Spleen (tissue), 11 donors: ENCODE measurements around the gene SNAI1. TPM values are rescaled to one million over a fixed set of nuclear protein-coding genes. Genes with fewer than 3 reads are reported as not detected.
"Not testable (repeated sequence)": the region's sequence is repeated elsewhere in the genome, so short reads cannot be mapped to it uniquely, and the experiment has no call there.

Source experiments
- DNase-seq: peaks from one replicate; pipeline ENCODE4 v3.0.0-alpha.2; 2020
- H3K27ac ChIP-seq, 8 donors: fragments of 200-600 bp; sonication (generic) in 7 of 8; 1 replicate in 4 of 8; 2 replicates in 4 of 8; pipeline versions ENCODE4 v1.5.0 to v1.8.0; 2016 to 2021; ENCODE audit warnings: inconsistent platforms in 4 of 8, mild to moderate bottlenecking in 4 of 8, moderate library complexity in 1 of 8
- H3K27me3 ChIP-seq, 7 donors: fragments of 200-600 bp; sonication (generic) in 6 of 7; replicated peaks in 1 of 7; 1 replicate in 4 of 7; 2 replicates in 3 of 7; pipeline versions ENCODE4 v1.5.0 to v1.8.0; 2016 to 2021; ENCODE audit warnings: inconsistent platforms in 3 of 7, mild to moderate bottlenecking in 1 of 7
- H3K36me3 ChIP-seq, 6 donors: fragments of 200-600 bp; sonication (generic) in 5 of 6; 1 replicate in 4 of 6; 2 replicates in 2 of 6; pipeline versions ENCODE4 v1.5.0 to v1.8.0; 2016 to 2021; ENCODE audit warnings: inconsistent platforms in 2 of 6
- H3K4me1 ChIP-seq, 6 donors: fragments of 200-600 bp; sonication (generic) in 5 of 6; 1 replicate in 3 of 6; 2 replicates in 3 of 6; pipeline versions ENCODE4 v1.5.0 to v1.8.0; 2016 to 2021; ENCODE audit warnings: inconsistent platforms in 3 of 6
- H3K4me3 ChIP-seq, 8 donors: fragments of 200-600 bp; sonication (generic) in 7 of 8; 1 replicate in 4 of 8; 2 replicates in 4 of 8; pipeline versions ENCODE4 v1.5.0 to v1.8.0; 2016 to 2021; ENCODE audit warnings: inconsistent platforms in 4 of 8, mild to moderate bottlenecking in 4 of 8, moderate library complexity in 2 of 8
- H3K9me3 ChIP-seq, 8 donors: fragments of 200-600 bp; sonication (generic) in 7 of 8; 1 replicate in 4 of 8; 2 replicates in 4 of 8; pipeline versions ENCODE4 v1.5.0 to v1.8.0; 2016 to 2021; ENCODE audit warnings: inconsistent platforms in 4 of 8
- CTCF ChIP-seq, 11 experiments: fragments of 200-600 bp in 7 of 11; fragments of 450-650 bp in 4 of 11; sonication (generic) in 4 of 11; IDR thresholded peaks in 8 of 11; conservative IDR thresholded peaks in 3 of 11; 1 replicate in 7 of 11; 2 replicates in 4 of 11; pipeline versions ENCODE4 v1.4.0 to v1.8.0; 2016 to 2021; ENCODE audit warnings: antibody characterized with exemption in 11 of 11, inconsistent platforms in 4 of 11, mild to moderate bottlenecking in 1 of 11
- POLR2A ChIP-seq, 3 donors: fragments of 450-650 bp; IDR thresholded peaks; one replicate each; pipeline ENCODE4 v1.5.1; 2017; ENCODE audit warnings: antibody characterized with exemption in 3 of 3, mild to moderate bottlenecking in 1 of 3
- POLR2AphosphoS5 ChIP-seq, 3 donors: sonication (generic); formaldehyde crosslinking; IDR thresholded peaks; one replicate each; pipeline ENCODE4 v1.5.1; 2017; ENCODE audit warnings: antibody characterized with exemption in 3 of 3
- WGBS, 5 donors: extraction: QIAGEN DNeasy Blood & Tissue Kit in 3 of 5; methylation state at CpG; one replicate each; pipeline versions ENCODE4 v1.1.5 to v1.1.7; 2013 to 2018; 5-methylcytosine and 5-hydroxymethylcytosine counted together
- intact Hi-C: fragments of 100-400 bp; cut with DNase I; formaldehyde crosslinking; loops from one replicate; pipeline ENCODE4 v1.15.0; 2023; ENCODE audit warnings: low total_unique reads
- polyA plus RNA-seq, 3 donors: library from polyadenylated mRNA; stranded (reverse); fragments of 200-250 nt; gene quantifications; one replicate each; pipeline ENCODE4 v1.2.1, GENCODE V29; 2013
- total RNA-seq, 7 donors: library from RNA; depleted of rRNA in 3 of 7; stranded (reverse); fragments of >200 nt in 3 of 7; fragmentation: NEBNext Ultra II Directional in 4 of 7; extraction: Animal tissue kit (Norgen Biotek cat#: 25700) in 4 of 7; gene quantifications; one replicate each; pipeline versions ENCODE4 v1.1.0 to v1.2.1, GENCODE V29; 2016 to 2021
- donor health status: healthy with polysubstance abuse.
- donor health status: DM: no; HTN: no; CAD: no; lungs with moderate emphysema.
- donor health status: DM: no; HTN: no; CAD: no.
- donor health status: Bipolar disorder and iron deficiency.
- donor health status: healthy.
- donor health status: DM: no; HTN: no; CAD: no.
- donor health status: DM: yes; HTN: yes; CAD: no.

The SNAI1 gene
- total and polyA plus RNA-seq, 10 donors = 1.3 to 10.5 (median 5.2) TPM

GRCh38 chr20:50009521-50010454 lies 27.0 kb downstream of the SNAI1 start:
- TF ChIP-seq POLR2AphosphoS5 (IDR thresholded peaks at IDR 0.05) (no peak), POLR2A (IDR thresholded peaks at IDR 0.05) (no peak), CTCF (IDR thresholded peaks at IDR 0.05 in 8 of 11, conservative IDR thresholded peaks at IDR 0.05 in 3 of 11) (no peak)
- Histone ChIP-seq H3K27ac (no peak overlapping the region), H3K9me3 (no peaks in the 10 kb centered on the region), H3K4me3 (no peak overlapping the region), H3K36me3 (no peaks in the 10 kb centered on the region), H3K27me3 (peaks cover 0 to 22% (median 7%) of the 10 kb centered on the region in 7 donors), H3K4me1 (peaks cover 17 to 56% (median 29%) of the 10 kb centered on the region in 6 donors)
- 38 to 69% (median 47%) methylated on average over 13 to 71 of the region's 71 CpGs for WGBS, 5 donors
- no peak for DNase-seq
- intact Hi-C loops = no loop called here

GRCh38 chr20:50011597-50011996 lies 28.8 kb downstream of the SNAI1 start:
- H3K9me3 ChIP-seq, DNase-seq, H3K36me3 ChIP-seq, H3K4me3 ChIP-seq, intact Hi-C loops, H3K27ac ChIP-seq: not testable (repeated sequence)
- Histone ChIP-seq H3K4me1 (peaks cover 5 to 45% (median 14%) of the 10 kb centered on the region in 6 donors), H3K27me3 (peaks cover 0 to 27% (median 7%) of the 10 kb centered on the region in 7 donors)
- WGBS, 5 donors = 70 to 100% (median 77%) methylated on average over 2 of the region's 3 CpGs

GRCh38 chr20:50012282-50013263 lies 29.8 kb downstream of the SNAI1 start:
- Histone ChIP-seq H3K9me3 (no peaks in the 10 kb centered on the region), H3K27me3 (peaks cover 0 to 27% (median 7%) of the 10 kb centered on the region in 7 donors), H3K4me3 (no peak overlapping the region), H3K36me3 (no peaks in the 10 kb centered on the region), H3K4me1 (peaks cover 5 to 45% (median 14%) of the 10 kb centered on the region in 6 donors), H3K27ac (peak overlapping the region in 4 of 8 donors; percentile 16 to 45 (median 29))
- intact Hi-C loops = no loop called here
- WGBS, 5 donors = 23 to 35% (median 26%) methylated on average over 10 to 12 of the region's 12 CpGs
- no peak for DNase-seq
- TF ChIP-seq CTCF (IDR thresholded peaks at IDR 0.05 in 8 of 11, conservative IDR thresholded peaks at IDR 0.05 in 3 of 11) (no peak), POLR2AphosphoS5 (IDR thresholded peaks at IDR 0.05) (no peak), POLR2A (IDR thresholded peaks at IDR 0.05) (no peak)

- DNase-seq = no peak
- TF ChIP-seq CTCF (IDR thresholded peaks at IDR 0.05 in 8 of 11, conservative IDR thresholded peaks at IDR 0.05 in 3 of 11) (no peak), POLR2A (IDR thresholded peaks at IDR 0.05) (no peak), POLR2AphosphoS5 (IDR thresholded peaks at IDR 0.05) (no peak)
- H3K4me1 ChIP-seq = peaks cover 5 to 38% (median 14%) of the 10 kb centered on the region in 6 donors
- H3K27ac ChIP-seq = no peak overlapping the region
- intact Hi-C loops = no loop called here
- no peak overlapping the region for H3K4me3 ChIP-seq
- H3K27me3 ChIP-seq = peaks cover 0 to 17% (median 7%) of the 10 kb centered on the region in 7 donors
- no peaks in the 10 kb centered on the region for H3K9me3 ChIP-seq
- no peaks in the 10 kb centered on the region for H3K36me3 ChIP-seq
- WGBS, 5 donors = 44 to 65% (median 57%) methylated on average over 7 of the region's 7 CpGs
These were observed 31.2 kb downstream of the SNAI1 start for GRCh38 chr20:50013976-50014375.
